ENCODE measurements around the gene LZTR1.

- TF ChIP-seq CTCF (IDR thresholded peaks at IDR 0.05; ENCODE audit: low read length) (no peak), EZH2phosphoT487 (IDR thresholded peaks at IDR 0.05; ENCODE audit: low read length) (no peak)
Measured at GRCh38 chr22:21018314-21018713, 36.2 kb downstream of the LZTR1 start.

Data from MM.1S (cell line).